Activated naive CD4-positive, alpha-beta T cell treated with anti-CD3 and anti-CD28 coated beads, Interleukin-2, amount 50 U/mL, for 24 hours (primary cell): ENCODE measurements around the gene VPS37D.

ENCODE experiments used
- H3K27ac Mint-ChIP-seq: one replicate; pipeline ENCODE4 v1.8.0; 2021; ENCODE audit warnings: mild to moderate bottlenecking, mixed read lengths
- H3K27me3 Mint-ChIP-seq: one replicate; pipeline ENCODE4 v1.8.0; 2021; ENCODE audit warnings: mixed read lengths
- H3K36me3 Mint-ChIP-seq: one replicate; pipeline ENCODE4 v1.8.0; 2021; ENCODE audit warnings: mixed read lengths
- H3K4me1 Mint-ChIP-seq: one replicate; pipeline ENCODE4 v1.8.0; 2021; ENCODE audit warnings: mixed read lengths
- H3K4me3 Mint-ChIP-seq: one replicate; pipeline ENCODE4 v1.8.0; 2021; ENCODE audit warnings: mild to moderate bottlenecking, mixed read lengths
- H3K9me3 Mint-ChIP-seq: one replicate; pipeline ENCODE4 v1.8.0; 2021; ENCODE audit warnings: mixed read lengths

Gene VPS37D

DNA sequence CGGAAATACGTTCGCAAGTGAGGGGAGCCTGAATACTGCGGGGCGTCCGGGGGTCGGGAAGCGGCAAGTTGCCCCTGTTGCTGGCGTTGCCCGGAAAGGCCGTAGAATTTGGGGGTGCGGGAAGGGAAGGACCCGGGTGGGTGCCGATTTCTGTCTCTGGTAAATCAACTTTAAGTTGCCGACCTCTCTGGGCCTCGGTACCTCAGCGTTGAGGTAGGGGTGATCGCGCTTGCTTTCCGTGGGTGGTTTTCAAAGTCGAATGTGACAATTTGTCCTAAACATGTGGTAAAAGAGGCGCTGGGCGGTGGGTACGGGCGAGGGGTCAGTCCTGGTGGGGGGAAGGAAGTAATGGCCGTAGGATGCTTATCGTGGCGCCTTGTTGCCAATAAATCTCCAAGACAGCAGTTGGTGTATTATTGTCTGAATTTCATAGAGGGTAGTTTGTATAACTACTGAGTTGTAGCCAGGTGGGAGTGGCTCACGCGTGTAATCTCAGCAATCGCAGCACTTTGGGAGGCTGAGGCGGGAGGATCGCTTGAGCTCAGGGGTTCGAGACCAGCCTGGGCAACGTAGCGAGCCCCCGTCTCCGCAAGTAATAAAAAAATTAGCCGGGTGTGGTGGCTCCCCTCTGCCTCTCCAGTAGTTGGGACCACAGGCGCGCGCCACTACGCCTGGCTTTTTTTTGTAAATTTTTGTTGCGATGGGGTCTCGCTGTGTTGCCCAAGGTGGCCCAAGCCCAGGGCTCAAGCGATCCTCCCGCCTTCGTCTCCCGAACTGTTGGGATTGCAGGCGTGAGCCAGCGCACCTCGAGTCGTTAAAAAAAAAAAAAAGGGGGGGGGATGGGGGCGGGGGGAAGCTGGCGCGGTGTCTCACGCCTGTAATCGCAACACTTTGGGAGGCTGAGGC is 16.4 kb downstream of the VPS37D start:
- Mint-ChIP-seq H3K4me1 (peaks cover 47% of the 10 kb centered on the region), H3K36me3 (peaks cover 10% of the 10 kb centered on the region)

DNA sequence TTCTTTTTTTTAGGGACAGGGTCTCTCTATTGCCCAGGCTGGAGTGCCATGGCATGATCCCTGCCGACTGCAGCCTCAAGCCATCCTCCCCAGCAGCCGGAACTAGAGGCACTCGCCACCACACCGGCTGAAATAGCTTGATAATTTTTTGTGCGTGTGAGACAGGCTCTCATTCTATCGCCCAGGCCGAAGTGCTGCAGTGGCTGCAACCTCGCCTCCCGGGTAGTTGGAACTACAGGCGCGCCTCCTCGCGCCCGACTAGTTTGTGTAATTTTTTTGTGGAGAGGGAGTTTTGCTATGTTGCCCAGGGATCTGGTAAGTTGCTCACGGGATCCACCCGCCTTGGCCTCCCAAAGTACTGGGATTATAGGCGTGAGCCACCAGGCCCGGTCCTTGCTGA is 17.7 kb downstream of the VPS37D start:
- Mint-ChIP-seq H3K27me3 (no peaks in the 10 kb centered on the region), H3K27ac (no peak overlapping the region), H3K4me1 (peaks cover 49% of the 10 kb centered on the region)

More for the DNA sequence above, 16.4 kb downstream of the VPS37D start:
- Mint-ChIP-seq H3K4me3 (peak overlapping the region; percentile 100), H3K27ac (peak overlapping the region; percentile 98), H3K9me3 (no peaks in the 10 kb centered on the region), H3K27me3 (no peaks in the 10 kb centered on the region)

DNA sequence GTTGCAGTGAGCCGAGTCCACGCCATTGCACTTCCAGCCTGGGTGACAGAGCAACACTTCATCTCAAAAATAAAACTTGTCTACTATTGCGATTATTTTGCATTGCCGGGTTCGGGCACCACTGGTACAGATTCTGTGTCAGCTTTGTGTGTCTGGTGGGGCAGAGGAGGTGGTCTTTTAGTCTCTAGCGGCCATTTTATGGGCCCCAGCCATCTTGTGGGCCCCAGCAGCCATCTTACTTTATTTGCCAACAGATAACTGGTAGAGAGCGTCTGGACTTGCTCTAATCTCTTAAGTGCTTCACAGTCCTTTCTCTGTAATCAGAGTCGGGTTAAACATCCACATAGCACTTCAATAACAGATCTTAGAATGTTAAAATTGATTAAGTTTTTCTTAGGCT is 20.7 kb downstream of the VPS37D start:
- Mint-ChIP-seq H3K4me3 (no peak overlapping the region), H3K9me3 (no peaks in the 10 kb centered on the region), H3K4me1 (peaks cover 28% of the 10 kb centered on the region), H3K27ac (no peak overlapping the region), H3K36me3 (peaks cover 20% of the 10 kb centered on the region), H3K27me3 (no peaks in the 10 kb centered on the region)

More for the DNA sequence above, 17.7 kb downstream of the VPS37D start:
- Mint-ChIP-seq H3K9me3 (no peaks in the 10 kb centered on the region), H3K36me3 (peaks cover 13% of the 10 kb centered on the region), H3K4me3 (peak overlapping the region; percentile 65)

DNA sequence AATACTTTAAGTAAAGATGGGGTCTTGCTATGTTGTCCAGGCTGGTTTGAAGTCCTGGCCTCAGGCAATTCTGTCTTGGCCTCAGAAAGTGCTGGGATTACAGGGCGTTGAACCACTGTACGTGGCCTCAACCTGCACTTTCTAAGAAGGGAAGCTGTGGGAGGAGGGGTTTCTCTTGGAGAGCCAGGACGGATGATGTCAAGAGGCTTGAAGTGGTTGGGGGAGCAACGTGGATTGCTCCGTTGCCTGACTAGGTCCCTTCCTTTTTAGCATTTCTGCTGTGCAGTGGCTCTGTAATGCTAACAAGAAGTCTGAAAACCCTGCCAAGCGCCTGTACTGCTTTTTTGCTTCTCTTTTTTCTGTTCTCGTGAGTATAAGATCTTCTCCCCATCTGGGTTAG is 23.0 kb downstream of the VPS37D start:
- peaks cover 21% of the 10 kb centered on the region for H3K4me1 Mint-ChIP-seq
- peaks cover 29% of the 10 kb centered on the region for H3K36me3 Mint-ChIP-seq
- no peaks in the 10 kb centered on the region for H3K9me3 Mint-ChIP-seq
- H3K27me3 Mint-ChIP-seq: no peaks in the 10 kb centered on the region
- H3K4me3 Mint-ChIP-seq: no peak overlapping the region
- H3K27ac Mint-ChIP-seq: no peak overlapping the region

GRCh38 chr7:73696372-73696771 is 28.7 kb downstream of the VPS37D start:
- H3K4me1 Mint-ChIP-seq: no peaks in the 10 kb centered on the region
- H3K27ac Mint-ChIP-seq: no peak overlapping the region
- no peaks in the 10 kb centered on the region for H3K9me3 Mint-ChIP-seq
- no peak overlapping the region for H3K4me3 Mint-ChIP-seq
- H3K27me3 Mint-ChIP-seq: no peaks in the 10 kb centered on the region
- peaks cover 22% of the 10 kb centered on the region for H3K36me3 Mint-ChIP-seq

DNA sequence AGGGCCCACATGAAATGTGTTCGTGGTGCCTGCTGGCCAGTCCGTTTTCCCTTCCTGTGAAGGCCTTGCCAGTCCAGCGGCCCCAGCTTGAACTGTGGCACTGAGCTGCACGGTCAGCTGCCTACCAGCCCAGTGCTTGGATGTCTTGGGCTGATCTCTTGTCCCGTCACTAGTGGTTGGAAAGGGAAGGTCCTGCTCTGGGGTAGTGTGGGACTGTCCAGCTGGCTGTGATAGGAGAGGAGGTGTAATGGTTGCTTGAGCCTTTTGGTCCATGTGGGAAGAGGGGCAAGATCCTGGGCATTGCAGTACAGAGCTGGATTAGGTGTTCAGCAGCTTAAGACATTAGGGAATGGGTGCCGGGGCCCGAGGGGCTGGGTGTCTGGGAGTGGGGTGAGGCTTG is 30.8 kb downstream of the VPS37D start:
- Mint-ChIP-seq H3K4me3 (no peak overlapping the region), H3K27me3 (no peaks in the 10 kb centered on the region), H3K27ac (no peak overlapping the region), H3K4me1 (peaks cover 5% of the 10 kb centered on the region), H3K9me3 (no peaks in the 10 kb centered on the region), H3K36me3 (peaks cover 16% of the 10 kb centered on the region)

- no peak overlapping the region for H3K27ac Mint-ChIP-seq
- H3K27me3 Mint-ChIP-seq: no peaks in the 10 kb centered on the region
- H3K36me3 Mint-ChIP-seq: peaks cover 12% of the 10 kb centered on the region
- H3K4me1 Mint-ChIP-seq: peaks cover 5% of the 10 kb centered on the region
- H3K9me3 Mint-ChIP-seq: no peaks in the 10 kb centered on the region
- H3K4me3 Mint-ChIP-seq: no peak overlapping the region
Measured at GRCh38 chr7:73699370-73700068, 31.9 kb downstream of the VPS37D start.

DNA sequence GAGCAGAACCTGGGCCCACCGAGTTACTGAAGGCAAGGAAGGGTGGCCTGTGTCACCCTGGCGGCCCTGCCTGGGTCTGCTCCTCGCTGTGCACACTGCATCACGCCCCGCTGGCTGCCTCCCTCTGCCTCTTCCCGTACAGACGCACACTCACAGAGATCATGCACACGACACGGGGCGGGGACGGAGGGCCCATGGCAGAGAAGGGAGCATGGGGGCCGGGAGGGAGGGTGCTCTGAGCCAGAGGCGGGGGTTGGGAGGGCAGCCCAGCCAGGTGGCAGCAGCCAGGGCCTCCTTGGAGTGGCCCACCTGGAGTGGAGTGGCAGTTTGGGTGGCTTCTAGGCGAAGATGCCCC is 32.4 kb downstream of the VPS37D start:
- H3K4me3 Mint-ChIP-seq: no peak overlapping the region
- peaks cover 10% of the 10 kb centered on the region for H3K36me3 Mint-ChIP-seq
- H3K9me3 Mint-ChIP-seq: no peaks in the 10 kb centered on the region
- peaks cover 5% of the 10 kb centered on the region for H3K4me1 Mint-ChIP-seq
- no peak overlapping the region for H3K27ac Mint-ChIP-seq
- no peaks in the 10 kb centered on the region for H3K27me3 Mint-ChIP-seq

DNA sequence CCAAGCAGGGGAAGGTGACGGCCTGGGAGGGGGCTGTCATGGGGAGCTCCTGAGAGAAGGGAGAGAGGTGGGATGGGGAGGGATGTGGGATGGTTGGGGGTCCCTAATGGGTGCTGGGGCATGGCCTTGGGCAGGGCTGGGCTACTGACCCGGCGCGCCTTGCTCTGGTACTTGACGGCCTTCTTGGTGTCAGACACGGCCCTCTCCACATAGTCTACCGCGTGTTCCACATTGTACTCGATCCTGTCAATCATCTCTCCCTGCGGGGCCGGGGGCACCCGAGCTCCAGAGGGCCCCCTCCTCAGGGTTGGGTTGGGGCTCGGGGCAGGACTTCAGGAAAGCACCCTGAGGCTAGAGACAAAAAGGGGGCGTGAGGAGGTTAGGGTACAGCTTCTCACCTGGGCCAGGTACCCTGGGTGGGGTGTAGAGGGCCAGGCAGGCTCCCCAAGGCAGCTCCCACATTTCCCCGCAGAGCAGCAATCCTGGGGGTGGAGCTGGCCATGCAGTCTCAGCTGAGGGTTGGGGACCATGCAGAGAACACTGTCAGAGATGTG is 33.0 kb downstream of the VPS37D start:
- Mint-ChIP-seq H3K9me3 (no peaks in the 10 kb centered on the region), H3K4me3 (no peak overlapping the region), H3K36me3 (peaks cover 7% of the 10 kb centered on the region), H3K27me3 (no peaks in the 10 kb centered on the region), H3K27ac (no peak overlapping the region), H3K4me1 (peaks cover 5% of the 10 kb centered on the region)

- Mint-ChIP-seq H3K9me3 (no peaks in the 10 kb centered on the region), H3K27me3 (no peaks in the 10 kb centered on the region), H3K27ac (no peak overlapping the region), H3K4me1 (peaks cover 8% of the 10 kb centered on the region), H3K36me3 (peaks cover 6% of the 10 kb centered on the region), H3K4me3 (no peak overlapping the region)
Measured at GRCh38 chr7:73701357-73701995, 33.8 kb downstream of the VPS37D start.

- no peak overlapping the region for H3K4me3 Mint-ChIP-seq
- H3K36me3 Mint-ChIP-seq: peaks cover 3% of the 10 kb centered on the region
- peaks cover 16% of the 10 kb centered on the region for H3K4me1 Mint-ChIP-seq
- no peaks in the 10 kb centered on the region for H3K9me3 Mint-ChIP-seq
- peak overlapping the region; percentile 6 for H3K27ac Mint-ChIP-seq
- no peaks in the 10 kb centered on the region for H3K27me3 Mint-ChIP-seq
Measured at GRCh38 chr7:73702226-73702625, 34.6 kb downstream of the VPS37D start.

DNA sequence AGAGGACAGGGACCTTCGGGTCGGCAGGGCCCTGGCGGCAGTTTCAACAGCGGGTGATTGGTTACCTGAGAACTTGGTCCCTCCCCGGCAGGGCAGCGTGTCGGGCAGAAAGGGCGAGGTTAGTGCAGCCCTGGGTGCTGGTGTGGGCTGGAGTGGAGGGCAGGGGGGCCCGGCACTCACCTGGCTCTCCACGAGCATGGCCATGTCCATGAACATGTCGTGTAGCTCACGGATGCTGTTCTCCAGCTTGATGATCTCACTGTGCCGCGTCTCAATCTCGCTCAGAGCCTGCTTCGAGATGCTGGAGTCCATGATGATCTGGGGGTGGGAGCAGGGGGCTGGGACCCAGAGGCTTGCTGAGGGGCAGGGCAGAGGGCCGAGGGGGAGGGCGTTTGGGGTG is 35.0 kb downstream of the VPS37D start:
- no peak overlapping the region for H3K27ac Mint-ChIP-seq
- no peaks in the 10 kb centered on the region for H3K9me3 Mint-ChIP-seq
- peaks cover 17% of the 10 kb centered on the region for H3K4me1 Mint-ChIP-seq
- H3K36me3 Mint-ChIP-seq: peaks cover 3% of the 10 kb centered on the region
- H3K27me3 Mint-ChIP-seq: no peaks in the 10 kb centered on the region
- H3K4me3 Mint-ChIP-seq: no peak overlapping the region

DNA sequence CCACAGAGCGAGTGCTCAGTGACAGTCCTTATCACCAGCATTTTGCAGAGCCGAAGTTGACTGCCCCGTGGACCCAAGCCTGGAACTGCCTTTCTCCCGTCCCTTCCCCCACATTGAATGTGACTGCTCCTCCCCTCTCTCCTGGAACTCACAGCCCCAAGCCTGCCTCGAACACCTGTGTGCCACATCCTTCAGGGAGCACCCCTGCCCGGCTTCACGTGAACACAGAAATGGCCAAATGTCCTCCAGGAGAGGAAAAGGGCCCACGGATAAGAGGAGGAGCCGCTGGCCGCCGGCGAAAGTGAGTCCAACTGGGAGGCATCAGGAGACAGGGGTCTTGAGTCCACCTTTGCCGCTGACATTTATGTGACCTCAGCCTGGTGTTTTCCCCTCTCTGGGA is 35.6 kb downstream of the VPS37D start:
- Mint-ChIP-seq H3K4me3 (no peak overlapping the region), H3K9me3 (no peaks in the 10 kb centered on the region), H3K36me3 (peaks cover 3% of the 10 kb centered on the region), H3K4me1 (peaks cover 17% of the 10 kb centered on the region), H3K27ac (no peak overlapping the region), H3K27me3 (no peaks in the 10 kb centered on the region)

DNA sequence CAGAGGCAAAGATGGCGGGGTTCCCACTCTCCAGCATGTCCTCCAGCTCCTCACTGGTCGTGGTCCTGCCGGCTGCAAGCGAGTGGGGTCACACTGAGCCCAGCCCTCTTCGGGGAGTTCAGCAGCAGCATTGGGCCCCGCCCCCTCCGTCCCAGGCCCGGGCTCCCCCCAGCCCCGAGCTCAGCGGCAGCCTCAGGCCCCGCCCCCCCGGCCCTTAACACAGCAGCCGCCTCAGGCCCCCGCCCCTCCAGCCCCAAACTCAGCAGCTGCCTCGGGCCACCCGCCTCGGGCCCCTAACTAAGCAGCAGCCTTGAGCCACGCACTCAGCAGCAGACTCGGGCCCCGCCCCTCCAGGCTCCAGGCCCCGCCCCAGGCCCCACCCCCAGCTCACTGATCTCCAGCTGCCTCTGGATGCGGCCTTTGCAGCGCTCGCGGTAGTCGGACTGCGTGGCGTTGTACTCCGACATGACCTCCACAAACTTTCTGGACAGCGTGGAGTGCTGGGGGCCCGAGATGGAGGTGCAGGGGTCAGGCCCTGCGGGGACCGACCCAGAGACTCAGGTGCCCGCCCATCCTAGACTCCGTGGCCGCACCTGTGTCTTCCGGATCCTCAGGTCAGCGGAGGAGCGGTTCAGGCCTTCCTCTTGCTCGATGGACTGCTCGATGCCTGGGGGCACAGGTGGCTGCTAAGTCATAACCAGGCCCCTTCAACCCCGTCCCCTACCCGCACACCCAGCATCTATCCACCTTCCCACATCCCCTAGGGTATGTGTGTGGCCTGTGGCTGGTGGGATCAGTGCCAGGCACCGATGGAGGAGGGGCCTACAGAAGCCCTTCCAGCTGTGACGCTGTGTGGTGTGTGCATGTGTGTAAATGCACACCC is 36.4 kb downstream of the VPS37D start:
- Mint-ChIP-seq H3K4me1 (peaks cover 17% of the 10 kb centered on the region), H3K36me3 (peaks cover 3% of the 10 kb centered on the region), H3K27ac (no peak overlapping the region), H3K9me3 (no peaks in the 10 kb centered on the region), H3K27me3 (no peaks in the 10 kb centered on the region), H3K4me3 (no peak overlapping the region)
